Right atrium auricular region (tissue), 2 donors: ENCODE results near the gene TRIM36. TPM values are rescaled to one million over a fixed set of nuclear protein-coding genes. Genes with fewer than 3 reads are reported as not detected.

ENCODE experiments used
- DNase-seq: peaks from one replicate; pipeline ENCODE4 v3.0.0-alpha.2; 2019; ENCODE audit warnings: low spot score
- H3K27ac ChIP-seq, 2 donors: fragments of 200-600 bp; sonication (generic); 1 replicate in 1 of 2; 2 replicates in 1 of 2; pipeline ENCODE4 v1.5.1; 2016 to 2019
- H3K27me3 ChIP-seq, 2 donors: fragments of 200-600 bp; sonication (generic); one replicate each; pipeline versions ENCODE4 v1.5.1 to v1.6.0; 2017 to 2019
- H3K36me3 ChIP-seq: fragments of 200-600 bp; sonication (generic); one replicate; pipeline ENCODE4 v1.5.1; 2016
- H3K4me1 ChIP-seq, 2 donors: fragments of 200-600 bp; sonication (generic); one replicate each; pipeline versions ENCODE4 v1.5.1 to v1.6.0; 2017 to 2019
- H3K4me3 ChIP-seq, 2 donors: fragments of 200-600 bp; sonication (generic); 1 replicate in 1 of 2; 2 replicates in 1 of 2; pipeline ENCODE4 v1.5.1; 2017 to 2019; ENCODE audit warnings: mild to moderate bottlenecking in 1 of 2, moderate library complexity in 1 of 2
- H3K9me3 ChIP-seq, 2 donors: fragments of 200-600 bp; sonication (generic); one replicate each; pipeline ENCODE4 v1.5.1; 2019
- CTCF ChIP-seq, 2 donors: fragments of 200-600 bp; sonication (generic); IDR thresholded peaks; one replicate each; pipeline ENCODE4 v1.5.1; 2019; ENCODE audit warnings: antibody characterized with exemption in 2 of 2
- total RNA-seq, 2 donors: library from RNA; depleted of rRNA; stranded (reverse); fragments of >200 nt; gene quantifications; one replicate each; pipeline ENCODE4 v1.1.0, GENCODE V29; 2016

TRIM36 gene
- total RNA-seq, 2 donors from 2014 or later = 0.55 to 2.0 TPM

- no peak overlapping the region for H3K27ac ChIP-seq
- TF ChIP-seq CTCF (IDR thresholded peaks at IDR 0.05) = no peak
- DNase-seq = no peak
- H3K27me3 ChIP-seq = peaks cover 14 to 20% of the 10 kb centered on the region in 2 donors
- H3K4me3 ChIP-seq = no peak overlapping the region
- no peaks in the 10 kb centered on the region for H3K36me3 ChIP-seq
- H3K9me3 ChIP-seq = no peaks in the 10 kb centered on the region
- no peaks in the 10 kb centered on the region for H3K4me1 ChIP-seq
Measured at GRCh38 chr5:115186794-115187193, 17.1 kb upstream of the TRIM36 start.

- DNase-seq = no peak
- peaks cover 0 to 8% of the 10 kb centered on the region in 2 donors for H3K4me1 ChIP-seq
- peaks cover 30 to 33% of the 10 kb centered on the region in 2 donors for H3K27me3 ChIP-seq
- H3K9me3 ChIP-seq = no peaks in the 10 kb centered on the region
- H3K27ac ChIP-seq = no peak overlapping the region
- TF ChIP-seq CTCF (IDR thresholded peaks at IDR 0.05) = no peak
- H3K4me3 ChIP-seq = no peak overlapping the region
- H3K36me3 ChIP-seq = no peaks in the 10 kb centered on the region
Measured at GRCh38 chr5:115184770-115185169, 15.1 kb upstream of the TRIM36 start.

GRCh38 chr5:115181757-115182156 lies 12.0 kb upstream of the TRIM36 start:
- no peak for DNase-seq
- Histone ChIP-seq H3K27ac (no peak overlapping the region), H3K27me3 (peaks cover 30 to 44% of the 10 kb centered on the region in 2 donors), H3K36me3 (no peaks in the 10 kb centered on the region), H3K9me3 (no peaks in the 10 kb centered on the region), H3K4me1 (peaks cover 0 to 15% of the 10 kb centered on the region in 2 donors), H3K4me3 (no peak overlapping the region)
- no peak for TF ChIP-seq CTCF (IDR thresholded peaks at IDR 0.05)

- Histone ChIP-seq H3K4me3 (peak overlapping the region; percentile 37 to 49), H3K36me3 (no peaks in the 10 kb centered on the region), H3K9me3 (no peaks in the 10 kb centered on the region), H3K4me1 (peaks cover 0 to 15% of the 10 kb centered on the region in 2 donors), H3K27ac (no peak overlapping the region), H3K27me3 (peaks cover 30 to 44% of the 10 kb centered on the region in 2 donors)
- DNase-seq = no peak
- TF ChIP-seq CTCF (IDR thresholded peaks at IDR 0.05) = no peak
Measured at GRCh38 chr5:115180165-115180709, 10.5 kb upstream of the TRIM36 start.

GRCh38 chr5:115179394-115180164 lies 9.9 kb upstream of the TRIM36 start:
- peak overlapping the region; percentile 37 to 49 for H3K4me3 ChIP-seq
- peaks cover 30 to 40% of the 10 kb centered on the region in 2 donors for H3K27me3 ChIP-seq
- H3K9me3 ChIP-seq = no peaks in the 10 kb centered on the region
- TF ChIP-seq CTCF (IDR thresholded peaks at IDR 0.05) = no peak
- no peak for DNase-seq
- H3K36me3 ChIP-seq = no peaks in the 10 kb centered on the region
- no peak overlapping the region for H3K27ac ChIP-seq
- peaks cover 0 to 15% of the 10 kb centered on the region in 2 donors for H3K4me1 ChIP-seq
